HG02870 (cell line): ENCODE data around the gene NFX1.

Source experiments
- ATAC-seq: cut with Tn5 transposase; IDR thresholded peaks from one replicate; pipeline ENCODE4 v1.9.1; 2021; ENCODE audit warnings: mild to moderate bottlenecking, moderate library complexity; ENCODE audit not compliant: unreplicated experiment

The NFX1 gene

GRCh38 chr9:33415501-33416038 is 125.3 kb downstream of the NFX1 start:
- ATAC-seq, result peak; percentile 69

DNA sequence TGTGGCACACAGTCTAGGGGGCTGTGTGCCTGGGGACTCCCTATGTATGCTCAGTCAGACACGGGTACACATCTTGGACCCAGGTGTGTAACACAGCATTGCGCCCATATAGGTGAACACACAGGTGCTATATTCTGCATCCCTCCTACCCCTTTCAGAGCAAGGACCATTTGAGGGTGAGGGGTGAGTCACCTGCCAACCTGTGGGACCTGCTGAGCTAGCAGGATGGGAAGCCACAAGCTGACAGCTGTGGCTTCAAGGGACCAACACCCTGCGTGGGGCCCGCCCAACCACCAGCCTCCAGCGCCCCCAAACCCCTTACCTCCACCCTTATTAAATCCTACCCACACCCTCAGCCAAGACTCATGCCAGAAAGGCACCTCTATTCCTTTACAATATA is 126.7 kb downstream of the NFX1 start:
- ATAC-seq, result no peak

DNA sequence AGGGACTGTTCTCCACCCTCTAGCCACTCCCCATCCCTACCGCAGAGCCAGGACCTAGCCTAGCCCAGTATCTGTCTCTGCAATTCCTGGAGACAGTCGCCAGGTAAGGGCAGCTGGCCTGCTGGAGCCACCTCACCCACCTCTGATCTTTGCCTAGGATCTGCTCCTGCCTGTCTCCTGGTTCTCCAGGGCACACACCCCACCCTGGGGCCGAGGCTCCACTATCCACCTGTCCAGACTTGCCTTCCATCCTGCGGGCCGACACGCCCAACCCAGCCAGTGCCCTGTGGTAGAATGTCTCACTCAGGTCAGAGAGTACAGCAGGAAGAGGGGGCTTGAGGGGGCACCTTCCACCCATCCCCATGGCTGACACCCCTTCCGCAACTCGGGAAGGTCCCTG is 127.8 kb downstream of the NFX1 start:
- no peak for ATAC-seq

- ATAC-seq, result no peak
These were observed 129.5 kb downstream of the NFX1 start for GRCh38 chr9:33419708-33420303.
